HFFc6 (cell line): ENCODE data around the gene ERI3. TPM values are rescaled to one million over a fixed set of nuclear protein-coding genes. Genes with fewer than 3 reads are reported as not detected.

Experiments
- DNase-seq: peaks from one replicate; pipeline ENCODE4 v3.0.0-alpha.2; 2018
- H3K27ac Mint-ChIP-seq: 2 replicates; pipeline ENCODE4 v1.8.0; 2020; ENCODE audit warnings: mild to moderate bottlenecking, mixed read lengths
- H3K27me3 Mint-ChIP-seq: 2 replicates; pipeline ENCODE4 v1.8.0; 2021; ENCODE audit warnings: mild to moderate bottlenecking, moderate library complexity, mixed read lengths; ENCODE audit not compliant: insufficient read depth
- H3K36me3 Mint-ChIP-seq: 2 replicates; pipeline ENCODE4 v1.8.0; 2021; ENCODE audit warnings: low read depth, mixed read lengths
- H3K4me1 Mint-ChIP-seq: 2 replicates; pipeline ENCODE4 v1.8.0; 2020; ENCODE audit warnings: low read depth, mixed read lengths
- H3K4me3 Mint-ChIP-seq: 2 replicates; pipeline ENCODE4 v1.8.0; 2020; ENCODE audit warnings: mild to moderate bottlenecking, moderate library complexity, mixed read lengths
- H3K9me3 Mint-ChIP-seq: 2 replicates; pipeline ENCODE4 v1.8.0; 2020; ENCODE audit warnings: mild to moderate bottlenecking, mixed read lengths
- CTCF ChIP-seq: fragments of 200-600 bp; sonication (generic); IDR thresholded peaks from 2 replicates; pipeline ENCODE4 v1.5.0; 2021; ENCODE audit warnings: antibody characterized with exemption, mild to moderate bottlenecking
- total RNA-seq, 6 experiments: library from RNA; stranded (reverse); fragmentation: NEBNext Ultra II Directional; extraction: Animal tissue kit (Norgen Biotek cat#: 25700); gene quantifications; 2 replicates in 1 of 6; 3 replicates in 5 of 6; pipeline ENCODE4 v1.2.3, GENCODE V29; 2021

Gene ERI3
- total RNA-seq, 6 experiments from 2014 or later: 54.7 to 63.5 (median 58.3) TPM

- no peak overlapping the region for H3K4me3 Mint-ChIP-seq
- TF ChIP-seq CTCF: no peak
- H3K36me3 Mint-ChIP-seq: no peaks in the 10 kb centered on the region
- H3K27ac Mint-ChIP-seq: no peak overlapping the region
- peaks cover 3% of the 10 kb centered on the region for H3K27me3 Mint-ChIP-seq
- H3K9me3 Mint-ChIP-seq: no peaks in the 10 kb centered on the region
- DNase-seq: no peak
- H3K4me1 Mint-ChIP-seq: no peaks in the 10 kb centered on the region
Observed at GRCh38 chr1:44229435-44230167, 125.5 kb downstream of the ERI3 start.

DNA sequence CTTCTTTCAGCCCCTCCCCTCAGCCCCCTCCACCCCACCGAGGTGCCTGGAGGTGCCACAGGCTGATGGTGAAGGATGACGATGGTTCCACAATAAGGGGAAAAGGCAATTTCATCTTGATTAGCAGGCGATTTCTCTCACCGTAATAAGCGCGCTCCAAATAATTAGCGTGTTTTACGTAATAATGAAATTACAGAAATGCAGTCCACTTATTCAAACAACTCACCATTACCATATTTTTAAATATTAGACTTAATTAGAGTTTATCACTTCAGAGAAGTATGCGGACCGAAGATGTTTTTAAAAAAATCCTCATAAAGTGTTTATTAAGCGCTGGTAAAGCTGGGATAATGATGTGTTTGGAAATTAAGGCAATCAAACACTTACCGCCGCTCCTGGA, 126.8 kb downstream of the ERI3 start:
- Mint-ChIP-seq H3K36me3 (no peaks in the 10 kb centered on the region), H3K27ac (no peak overlapping the region), H3K4me3 (no peak overlapping the region), H3K4me1 (no peaks in the 10 kb centered on the region), H3K9me3 (no peaks in the 10 kb centered on the region), H3K27me3 (peaks cover 3% of the 10 kb centered on the region)
- no peak for TF ChIP-seq CTCF
- DNase-seq: no peak

DNA sequence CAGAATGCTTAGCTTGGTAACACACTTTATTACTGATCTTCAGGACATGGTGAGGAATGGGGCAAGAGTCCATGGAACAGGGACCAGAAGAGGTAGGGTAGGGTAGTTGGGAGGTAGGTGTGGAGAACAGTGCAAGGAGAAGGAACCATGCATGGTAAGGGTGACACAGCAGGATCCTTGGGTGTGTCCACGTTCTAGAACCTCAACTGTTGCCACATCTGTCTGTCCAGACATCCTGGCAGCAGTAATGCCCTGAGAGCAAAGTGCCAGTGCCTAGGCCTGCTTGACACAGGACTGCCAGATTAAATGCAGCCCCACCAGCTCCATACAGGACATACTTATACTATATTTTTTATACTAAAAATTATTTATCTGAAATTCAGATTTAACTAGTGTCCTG, 127.8 kb downstream of the ERI3 start:
- Mint-ChIP-seq H3K9me3 (no peaks in the 10 kb centered on the region), H3K36me3 (no peaks in the 10 kb centered on the region), H3K27ac (no peak overlapping the region), H3K27me3 (peaks cover 3% of the 10 kb centered on the region), H3K4me1 (no peaks in the 10 kb centered on the region), H3K4me3 (no peak overlapping the region)
- no peak for TF ChIP-seq CTCF
- DNase-seq: no peak

DNA sequence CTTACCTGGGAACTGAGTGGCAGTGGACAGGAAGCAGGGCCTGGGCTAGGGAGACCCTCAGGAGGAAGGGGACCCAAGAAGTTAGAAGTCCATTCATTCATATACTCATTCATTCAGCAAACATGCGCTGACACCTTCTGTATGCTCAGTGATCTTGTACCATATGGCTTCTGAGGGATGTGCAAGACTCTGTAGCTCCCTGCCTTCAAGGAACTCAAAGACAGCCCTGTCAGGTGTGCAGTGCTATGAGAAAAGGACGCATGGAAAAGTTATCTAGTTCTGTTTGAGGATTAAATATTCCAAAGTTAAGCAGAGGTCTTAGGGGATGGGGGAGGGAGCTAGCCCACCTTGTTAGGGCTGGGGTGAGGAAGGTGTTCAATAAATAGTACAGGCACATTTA, 129.3 kb downstream of the ERI3 start:
- DNase-seq: no peak
- Mint-ChIP-seq H3K9me3 (no peaks in the 10 kb centered on the region), H3K36me3 (0 out of 2 replicates have a peak, but pooled peaks cover under 1% of the 10 kb centered on the region), H3K4me1 (peaks cover 2% of the 10 kb centered on the region), H3K4me3 (no peak overlapping the region), H3K27me3 (peaks cover 2% of the 10 kb centered on the region), H3K27ac (no peak overlapping the region)
- TF ChIP-seq CTCF: no peak

GRCh38 chr1:44223187-44223610, 131.9 kb downstream of the ERI3 start:
- DNase-seq: no peak
- Mint-ChIP-seq H3K27ac (no peak overlapping the region), H3K4me3 (no peak overlapping the region), H3K4me1 (peaks cover 11% of the 10 kb centered on the region), H3K9me3 (no peaks in the 10 kb centered on the region), H3K27me3 (no peaks in the 10 kb centered on the region; the same call in none of the 2 replicates), H3K36me3 (0 out of 2 replicates have a peak, but pooled peaks cover 5% of the 10 kb centered on the region)
- no peak for TF ChIP-seq CTCF
